ENCODE data around the gene ARHGAP29. TPM values are rescaled to one million over a fixed set of nuclear protein-coding genes. Genes with fewer than 3 reads are reported as not detected.

The ARHGAP29 gene
- total and polyA plus RNA-seq, 2 donors, result 9.0 to 72.0 TPM

GRCh38 chr1:94235189-94236012, 2.0 kb downstream of the ARHGAP29 start:
- 45% methylated on average over 9 of the region's 9 CpGs for WGBS
- no peak for DNase-seq (ENCODE audit: extremely low spot score)
- H3K36me3 ChIP-seq (ENCODE audit: insufficient read depth), result no peaks in the 10 kb centered on the region
- no peaks in the 10 kb centered on the region for H3K4me1 ChIP-seq (ENCODE audit: insufficient read depth)
- H3K4me3 ChIP-seq (ENCODE audit: low read depth, low read length), result peak overlapping the region; percentile 25
- H3K27ac ChIP-seq (ENCODE audit: low read depth), result no peak overlapping the region

GRCh38 chr1:94234615-94235014, 2.8 kb downstream of the ARHGAP29 start:
- Histone ChIP-seq H3K4me1 (ENCODE audit: insufficient read depth) (no peaks in the 10 kb centered on the region), H3K27ac (ENCODE audit: low read depth) (no peak overlapping the region), H3K36me3 (ENCODE audit: insufficient read depth) (no peaks in the 10 kb centered on the region), H3K4me3 (ENCODE audit: low read depth, low read length) (no peak overlapping the region)
- DNase-seq (ENCODE audit: extremely low spot score), result no peak
- WGBS, result 71% methylated on average over 1 of the region's 1 CpG

- DNase-seq (ENCODE audit: extremely low spot score), result no peak
- no peak overlapping the region for H3K27ac ChIP-seq (ENCODE audit: low read depth)
Measured at GRCh38 chr1:94231746-94232145, 5.6 kb downstream of the ARHGAP29 start.

GRCh38 chr1:94230920-94231319, 6.5 kb downstream of the ARHGAP29 start:
- Histone ChIP-seq H3K4me3 (ENCODE audit: low read depth, low read length) (no peak overlapping the region), H3K27ac (ENCODE audit: low read depth) (no peak overlapping the region), H3K36me3 (ENCODE audit: insufficient read depth) (no peaks in the 10 kb centered on the region), H3K4me1 (ENCODE audit: insufficient read depth) (no peaks in the 10 kb centered on the region)
- 84% methylated on average over 1 of the region's 1 CpG for WGBS
- no peak for DNase-seq (ENCODE audit: extremely low spot score)

More at GRCh38 chr1:94231746-94232145, 5.6 kb downstream of the ARHGAP29 start:
- no peaks in the 10 kb centered on the region for H3K36me3 ChIP-seq (ENCODE audit: insufficient read depth)
- no peak overlapping the region for H3K4me3 ChIP-seq (ENCODE audit: low read depth, low read length)
- no peaks in the 10 kb centered on the region for H3K4me1 ChIP-seq (ENCODE audit: insufficient read depth)
- WGBS, result 81% methylated on average over 1 of the region's 1 CpG

GRCh38 chr1:94228640-94229375, 8.6 kb downstream of the ARHGAP29 start:
- no peaks in the 10 kb centered on the region for H3K36me3 ChIP-seq (ENCODE audit: insufficient read depth)
- no peak overlapping the region for H3K27ac ChIP-seq (ENCODE audit: low read depth)
- 80% methylated on average over 4 of the region's 4 CpGs for WGBS
- H3K4me1 ChIP-seq (ENCODE audit: insufficient read depth), result no peaks in the 10 kb centered on the region
- no peak overlapping the region for H3K4me3 ChIP-seq (ENCODE audit: low read depth, low read length)
- no peak for DNase-seq (ENCODE audit: extremely low spot score)

GRCh38 chr1:94227624-94228023, 9.8 kb downstream of the ARHGAP29 start:
- no peak overlapping the region for H3K27ac ChIP-seq (ENCODE audit: low read depth)
- 77% methylated on average over 1 of the region's 1 CpG for WGBS
- H3K36me3 ChIP-seq (ENCODE audit: insufficient read depth), result no peaks in the 10 kb centered on the region
- H3K4me1 ChIP-seq (ENCODE audit: insufficient read depth), result no peaks in the 10 kb centered on the region
- DNase-seq (ENCODE audit: extremely low spot score), result no peak
- no peak overlapping the region for H3K4me3 ChIP-seq (ENCODE audit: low read depth, low read length)

GRCh38 chr1:94225845-94226244, 11.5 kb downstream of the ARHGAP29 start:
- DNase-seq (ENCODE audit: extremely low spot score), result no peak
- Histone ChIP-seq H3K36me3 (ENCODE audit: insufficient read depth) (no peaks in the 10 kb centered on the region), H3K4me3 (ENCODE audit: low read depth, low read length) (no peak overlapping the region), H3K4me1 (ENCODE audit: insufficient read depth) (no peaks in the 10 kb centered on the region), H3K27ac (ENCODE audit: low read depth) (no peak overlapping the region)
- 70% methylated on average over 2 of the region's 2 CpGs for WGBS

- no peaks in the 10 kb centered on the region for H3K36me3 ChIP-seq (ENCODE audit: insufficient read depth)
- no peaks in the 10 kb centered on the region for H3K4me1 ChIP-seq (ENCODE audit: insufficient read depth)
- no peak overlapping the region for H3K4me3 ChIP-seq (ENCODE audit: low read depth, low read length)
- H3K27ac ChIP-seq (ENCODE audit: low read depth), result no peak overlapping the region
- 76% methylated on average over 2 of the region's 2 CpGs for WGBS
- DNase-seq (ENCODE audit: extremely low spot score), result no peak
Measured at GRCh38 chr1:94218332-94218731, 19.1 kb downstream of the ARHGAP29 start.

GRCh38 chr1:94215955-94216354, 21.4 kb downstream of the ARHGAP29 start:
- Histone ChIP-seq H3K27ac (ENCODE audit: low read depth) (no peak overlapping the region), H3K4me3 (ENCODE audit: low read depth, low read length) (no peak overlapping the region), H3K4me1 (ENCODE audit: insufficient read depth) (no peaks in the 10 kb centered on the region), H3K36me3 (ENCODE audit: insufficient read depth) (no peaks in the 10 kb centered on the region)
- no peak for DNase-seq (ENCODE audit: extremely low spot score)

- DNase-seq (ENCODE audit: extremely low spot score), result no peak
- H3K36me3 ChIP-seq (ENCODE audit: insufficient read depth), result no peaks in the 10 kb centered on the region
- H3K27ac ChIP-seq (ENCODE audit: low read depth), result no peak overlapping the region
- H3K4me3 ChIP-seq (ENCODE audit: low read depth, low read length), result no peak overlapping the region
- H3K4me1 ChIP-seq (ENCODE audit: insufficient read depth), result no peaks in the 10 kb centered on the region
- WGBS, result 98% methylated on average over 1 of the region's 1 CpG
Measured at GRCh38 chr1:94209982-94210381, 27.4 kb downstream of the ARHGAP29 start.

- Histone ChIP-seq H3K4me3 (ENCODE audit: low read depth, low read length) (no peak overlapping the region), H3K4me1 (ENCODE audit: insufficient read depth) (no peaks in the 10 kb centered on the region), H3K27ac (ENCODE audit: low read depth) (no peak overlapping the region), H3K36me3 (ENCODE audit: insufficient read depth) (no peaks in the 10 kb centered on the region)
- no peak for DNase-seq (ENCODE audit: extremely low spot score)
Measured at GRCh38 chr1:94209425-94209824, 28.0 kb downstream of the ARHGAP29 start.

- Histone ChIP-seq H3K4me3 (ENCODE audit: low read depth, low read length) (no peak overlapping the region), H3K27ac (ENCODE audit: low read depth) (no peak overlapping the region), H3K36me3 (ENCODE audit: insufficient read depth) (no peaks in the 10 kb centered on the region), H3K4me1 (ENCODE audit: insufficient read depth) (no peaks in the 10 kb centered on the region)
- 76% methylated on average over 3 of the region's 3 CpGs for WGBS
- no peak for DNase-seq (ENCODE audit: extremely low spot score)
Measured at GRCh38 chr1:94207695-94208094, 29.7 kb downstream of the ARHGAP29 start.

- no peak overlapping the region for H3K4me3 ChIP-seq (ENCODE audit: low read depth, low read length)
- no peak overlapping the region for H3K27ac ChIP-seq (ENCODE audit: low read depth)
- DNase-seq (ENCODE audit: extremely low spot score), result no peak
- 57% methylated on average over 1 of the region's 1 CpG for WGBS
- H3K4me1 ChIP-seq (ENCODE audit: insufficient read depth), result no peaks in the 10 kb centered on the region
- no peaks in the 10 kb centered on the region for H3K36me3 ChIP-seq (ENCODE audit: insufficient read depth)
Measured at GRCh38 chr1:94205639-94206038, 31.7 kb downstream of the ARHGAP29 start.

- Histone ChIP-seq H3K4me3 (ENCODE audit: low read depth, low read length) (no peak overlapping the region), H3K27ac (ENCODE audit: low read depth) (no peak overlapping the region), H3K36me3 (ENCODE audit: insufficient read depth) (no peaks in the 10 kb centered on the region), H3K4me1 (ENCODE audit: insufficient read depth) (no peaks in the 10 kb centered on the region)
- WGBS, result 83% methylated on average over 6 of the region's 6 CpGs
- DNase-seq (ENCODE audit: extremely low spot score), result no peak
Measured at GRCh38 chr1:94202241-94202640, 35.1 kb downstream of the ARHGAP29 start.
